K562 (cell line): Measurements from ENCODE around the gene PYDC2. TPM values are rescaled to one million over a fixed set of nuclear protein-coding genes. Genes with fewer than 3 reads are reported as not detected.

Source experiments
- ATAC-seq: fragments of 200-7000 bp; cut with Tn5 transposase; 3 replicates; pipeline ENCODE4 v1.9.1; 2020; ENCODE audit warnings: moderate library complexity
- BruUV-seq: library from RNA; stranded (reverse); fragments of 400-500 nt; replicated peaks from 2 replicates; lab custom pipeline; 2021; lab: Mats Ljungman, UMichigan
- CTCF ChIA-PET: fragments of 300-600 bp; formaldehyde crosslinking; extraction: SDS; loops from one replicate; lab custom pipeline; 2021; ENCODE audit warnings: low intra/inter-chr PET ratio; lab: Yijun Ruan, JAX
- POLR2A ChIA-PET: fragments of 300-600, 350-650 bp; sonication (Branson Sonifier 250); formaldehyde crosslinking; extraction: SDS; loops from one replicate; lab custom pipeline; 2021; ENCODE audit warnings: antibody characterized with exemption, inconsistent platforms; lab: Yijun Ruan, JAX
- DNase-seq, 4 experiments: peaks; one replicate each; pipeline versions ENCODE4 v3.0.0 to v3.0.0-alpha.2; 2011 to 2018; ENCODE audit warnings: low spot score in 3 of 4, mixed read lengths in 3 of 4; ENCODE audit errors: extremely low read depth in 1 of 4
- FAIRE-seq: peaks from 2 replicates; lab custom pipeline; 2011; peaks lifted over from hg19 to GRCh38; lab: Jason Lieb, UNC
- H2AFZ ChIP-seq: 2 replicates; pipeline ENCODE4 v1.6.0; 2011; ENCODE audit warnings: low read depth, low read length, control low read depth, inconsistent platforms
- H3K27ac ChIP-seq: fragments of 200-600 bp; 3 replicates; pipeline ENCODE4 v1.8.0; 2011; ENCODE audit warnings: low read depth, mild to moderate bottlenecking, control low read depth, inconsistent platforms, low read length, moderate library complexity, mixed read lengths; ENCODE audit errors: extremely low read depth
- H3K27me3 ChIP-seq, 2 experiments: fragments of 300-600 bp in 1 of 2; 2 replicates in 1 of 2; 3 replicates in 1 of 2; pipeline versions ENCODE4 v1.6.0 to v1.8.0; 2011; ENCODE audit warnings: inconsistent platforms in 2 of 2, low read length in 2 of 2, mild to moderate bottlenecking in 1 of 2, mixed read lengths in 1 of 2, moderate library complexity in 1 of 2; ENCODE audit not compliant: control insufficient read depth in 2 of 2, insufficient read depth in 2 of 2
- H3K36me3 ChIP-seq: fragments of 300-600 bp; 3 replicates; pipeline ENCODE4 v1.8.0; 2011; ENCODE audit warnings: mild to moderate bottlenecking, low read length, inconsistent platforms; ENCODE audit not compliant: control insufficient read depth, insufficient read depth
- H3K4me1 ChIP-seq, 2 experiments: fragments of 200-600 bp in 1 of 2; replicated peaks in 1 of 2; 2 replicates in 1 of 2; 3 replicates in 1 of 2; pipeline versions ENCODE4 v1.5.1 to v1.8.0; 2011; ENCODE audit warnings: inconsistent platforms in 2 of 2, low read length in 2 of 2, mild to moderate bottlenecking in 1 of 2, mixed read lengths in 1 of 2, moderate library complexity in 1 of 2; ENCODE audit not compliant: control insufficient read depth in 2 of 2, insufficient read depth in 2 of 2
- H3K4me2 ChIP-seq: 2 replicates; pipeline ENCODE4 v1.6.1; 2011; ENCODE audit warnings: low read length, control low read depth, inconsistent platforms, mixed read lengths; ENCODE audit not compliant: insufficient read depth
- H3K4me3 ChIP-seq: fragments of 200-600 bp; sonication (generic), shearing (Covaris generic); 2 replicates; pipeline ENCODE4 v1.5.1; 2016; ENCODE audit warnings: control low read depth, inconsistent platforms
- H3K79me2 ChIP-seq: fragments of 200-600 bp; 3 replicates; pipeline ENCODE4 v1.8.0; 2011; ENCODE audit warnings: low read length, inconsistent platforms; ENCODE audit not compliant: control insufficient read depth, insufficient read depth
- H3K9ac ChIP-seq, 2 experiments: 2 replicates each; pipeline versions ENCODE4 v1.6.0 to v1.6.1; 2011; ENCODE audit warnings: low read depth in 2 of 2, low read length in 2 of 2, control low read depth in 1 of 2, inconsistent platforms in 1 of 2, mild to moderate bottlenecking in 1 of 2, mixed read lengths in 1 of 2; ENCODE audit not compliant: insufficient read depth in 1 of 2
- H3K9me1 ChIP-seq: one replicate; pipeline ENCODE4 v1.6.0; 2011; ENCODE audit warnings: inconsistent platforms, mild to moderate bottlenecking, low read length, moderate library complexity; ENCODE audit not compliant: control insufficient read depth, insufficient read depth
- H3K9me3 ChIP-seq: replicated peaks from 2 replicates; pipeline ENCODE4 v1.5.1; 2011; ENCODE audit warnings: low read depth, low read length, inconsistent platforms; ENCODE audit not compliant: control insufficient read depth, insufficient read depth
- H4K20me1 ChIP-seq: replicated peaks from 2 replicates; pipeline ENCODE4 v1.6.1; 2011; ENCODE audit warnings: low read length, inconsistent platforms, mixed read lengths; ENCODE audit not compliant: control insufficient read depth, insufficient read depth
- BMI1 ChIP-seq: fragments of 150-350 bp; IDR thresholded peaks from 2 replicates; pipeline ENCODE4 v1.6.1; 2014; ENCODE audit warnings: low read length
- BRD4 ChIP-seq: fragments of 200-600 bp; sonication (generic); IDR thresholded peaks from 2 replicates; pipeline ENCODE4 v1.6.1; 2017; ENCODE audit warnings: inconsistent platforms
- FOSL1 ChIP-seq: fragments of 200-800 bp; sonication (Bioruptor generic); conservative IDR thresholded peaks from 2 replicates; pipeline ENCODE4 v1.6.1; 2016; ENCODE audit warnings: missing genetic modification characterization, missing compliant biosample characterization
- FOXK2 ChIP-seq, 2 experiments: fragments of 450-650 bp; IDR thresholded peaks in 1 of 2; conservative IDR thresholded peaks in 1 of 2; 2 replicates each; pipeline ENCODE4 v1.6.1; 2016; ENCODE audit warnings: low read depth in 2 of 2, mild to moderate bottlenecking in 1 of 2
- GTF2E2 ChIP-seq: fragments of 200-800 bp; sonication (Bioruptor generic); IDR thresholded peaks from 2 replicates; pipeline ENCODE4 v1.6.1; 2016; ENCODE audit warnings: missing genetic modification characterization, missing compliant biosample characterization
- JUND ChIP-seq, 2 experiments: IDR thresholded peaks; 2 replicates in 1 of 2; 3 replicates in 1 of 2; pipeline ENCODE4 v1.6.1; 2011; ENCODE audit warnings: borderline replicate concordance in 2 of 2, low read depth in 2 of 2, low read length in 2 of 2, improper control_type of control experiment in 1 of 2, missing biosample characterization in 1 of 2, missing genetic modification characterization in 1 of 2, missing genetic modification reagents in 1 of 2
- MAFG ChIP-seq: fragments of 450-650 bp; conservative IDR thresholded peaks from 2 replicates; pipeline ENCODE4 v1.6.1; 2016; ENCODE audit warnings: missing genetic modification characterization, missing compliant biosample characterization
- MECOM ChIP-seq: fragments of 250-450 bp; sonication (Bioruptor Pico); IDR thresholded peaks from 2 replicates; pipeline ENCODE4 v1.8.0; 2022; ENCODE audit warnings: inconsistent platforms
- MTA2 ChIP-seq: fragments of 450-650 bp; IDR thresholded peaks from 2 replicates; pipeline ENCODE4 v1.6.1; 2016; ENCODE audit warnings: low read depth
- YY1 ChIP-seq, 3 experiments: IDR thresholded peaks; 2 replicates each; pipeline ENCODE4 v1.6.1; 2011; ENCODE audit warnings: low read length in 2 of 3, mild to moderate bottlenecking in 2 of 3, moderate library complexity in 2 of 3, borderline replicate concordance in 1 of 3, control low read depth in 1 of 3, low read depth in 1 of 3; ENCODE audit not compliant: insufficient read depth in 3 of 3, insufficient replicate concordance in 2 of 3, control insufficient read depth in 1 of 3, insufficient read length in 1 of 3; ENCODE audit errors: extremely low read depth in 1 of 3
- ZC3H4 ChIP-seq: sonication (generic); formaldehyde crosslinking; IDR thresholded peaks from 2 replicates; pipeline ENCODE4 v1.9.0; 2021; ENCODE audit warnings: missing genetic modification reagents, borderline replicate concordance
- WGBS: fragments of 100-300 bp; shearing (Covaris generic); methylation state at CpG from one replicate; pipeline ENCODE4 v1.1.6; 2016; ENCODE audit warnings: low coverage, mixed read lengths; ENCODE audit not compliant: insufficient coverage; ENCODE audit errors: missing lambda C conversion rate; 5-methylcytosine and 5-hydroxymethylcytosine counted together
- in situ Hi-C: fragments of 300-500 bp; cut with MboI; formaldehyde crosslinking; loops from 4 replicates; pipeline ENCODE4 v1.15.0; 2018; ENCODE audit warnings: inconsistent platforms, mixed read lengths
- intact Hi-C: fragments of 100-400 bp; cut with micrococcal nuclease; formaldehyde crosslinking; loops from 2 replicates; pipeline ENCODE4 v1.14.2; 2022
- polyA plus RNA-seq, 8 experiments: library from polyadenylated mRNA; depleted of rRNA in 4 of 8; stranded (reverse) in 5 of 8; unstranded in 3 of 8; fragments of >200 nt; fragmentation: Nextera tagmentation in 2 of 8; fragmentation: Illumina TruSeq in 1 of 8; extraction: Ambion mirVana in 2 of 8; extraction: Trizol in 1 of 8; gene quantifications; 2 replicates each; pipeline versions ENCODE4 v1.2.1 to v1.2.3, GENCODE V29; 2011 to 2014; ENCODE audit warnings: inconsistent platforms in 1 of 8, missing spikeins in 1 of 8
- total RNA-seq, 7 experiments: library from RNA; depleted of rRNA in 6 of 7; stranded (reverse); fragments of >200 nt in 6 of 7; fragmentation: Illumina TruSeq in 2 of 7; extraction: Trizol in 2 of 7; gene quantifications; 2 replicates each; pipeline versions ENCODE4 v1.2.1 to v1.2.3, GENCODE V29; 2011 to 2021; ENCODE audit warnings: low replicate concordance in 1 of 7
- TF ChIP-seq, protein P1 (sequence below): fragments of 450-650 bp; IDR thresholded peaks from 2 replicates; pipeline ENCODE4 v1.6.1; 2017; ENCODE audit warnings: antibody characterized with exemption, mild to moderate bottlenecking
- TF ChIP-seq, protein P2 (sequence below): fragments of 200-800 bp; sonication (Bioruptor generic); IDR thresholded peaks from 2 replicates; pipeline ENCODE4 v1.6.1; 2017; ENCODE audit warnings: missing genetic modification characterization, missing compliant biosample characterization

The PYDC2 gene
- total and polyA plus RNA-seq, 9 of the 15 experiments (the other 6 are each of a cell fraction or from before 2014, with no cell fraction given) = 4.0 to 7.6 (median 5.1) TPM; not detected in 5

GRCh38 chr3:191425322-191425734 lies 35.6 kb upstream of the PYDC2 start:
- H3K4me3 ChIP-seq = peak overlapping the region; percentile 56
- CTCF ChIA-PET = no interaction called here
- no peaks in the 10 kb centered on the region for H3K9me1 ChIP-seq
- FAIRE-seq = peak; percentile 86
- H4K20me1 ChIP-seq = no peaks in the 10 kb centered on the region
- ATAC-seq = peak; percentile 88
- no peaks in the 10 kb centered on the region for H3K27me3 ChIP-seq
- 1% methylated on average over 11 of the region's 11 CpGs for WGBS
- peaks cover 3% of the 10 kb centered on the region; the same call in 1 of the 3 replicates for H3K36me3 ChIP-seq
- DNase-seq = peak; percentile 37 to 85 (median 51)
- H2AFZ ChIP-seq = peak overlapping the region; percentile 95
- no peaks in the 10 kb centered on the region for H3K9me3 ChIP-seq
- intact Hi-C loops = loop anchor here (5.0 kb wide), 1 partner anchor 72 kb away; no protein-coding TSS in a partner anchor
- H3K79me2 ChIP-seq = peaks cover 48% of the 10 kb centered on the region
- POLR2A ChIA-PET = interaction anchor here (0.7 to 0.9 kb wide), 4 partner anchors 19 to 804 kb away, joined by 3 to 4 read pairs (median 3); no protein-coding TSS in a partner anchor
- H3K9ac ChIP-seq = peak overlapping the region in 1 of 2 experiments; percentile 87; a peak in 2 of 4 replicates
- H3K27ac ChIP-seq = peak overlapping the region; percentile 71
- peaks cover 0 to 3% of the 10 kb centered on the region in 2 experiments; a peak in 2 of 5 replicates for H3K4me1 ChIP-seq
- H3K4me2 ChIP-seq = peak overlapping the region; percentile 86
- in situ Hi-C loops = no loop called here
- BruUV-seq = no TSS peak
- TF ChIP-seq MAFG (tag) (no peak), BMI1 (no peak), BRD4 (0 out of 2 replicates have a peak, but pooled peaks have one; percentile 38), GTF2E2 (tag) (peak; percentile 54; the same call in 1 of the 2 replicates), YY1 (IDR thresholded peaks at IDR 0.05; ENCODE audit: borderline replicate concordance in 1 of 3, control insufficient read depth in 1 of 3, extremely low read depth in 1 of 3, insufficient read depth in 3 of 3, insufficient read length in 1 of 3, insufficient replicate concordance in 2 of 3, low read depth in 1 of 3, low read length in 2 of 3) (peak; percentile 10 to 88 (median 54)), FOXK2 (conservative IDR thresholded peaks at IDR 0.05 in 1 of 2, IDR thresholded peaks at IDR 0.05 in 1 of 2; ENCODE audit: low read depth in 2 of 2) (0 out of 4 replicates have a peak, but pooled peaks of 1 of the 2 experiments have one; percentile 46), FOSL1 (tag) (peak; percentile 44; the same call in 1 of the 2 replicates), MTA2 (no peak), JUND (IDR thresholded peaks at IDR 0.05; ENCODE audit: borderline replicate concordance, low read depth, low read length) (peak; percentile 64), JUND (tag; IDR thresholded peaks at IDR 0.05; ENCODE audit: borderline replicate concordance, low read depth, low read length) (peak; percentile 34; the same call in 1 of the 3 replicates), ZC3H4 (CRISPR knock-in tag) (no peak), MECOM (no peak)
- TF ChIP-seq, protein P1, sequence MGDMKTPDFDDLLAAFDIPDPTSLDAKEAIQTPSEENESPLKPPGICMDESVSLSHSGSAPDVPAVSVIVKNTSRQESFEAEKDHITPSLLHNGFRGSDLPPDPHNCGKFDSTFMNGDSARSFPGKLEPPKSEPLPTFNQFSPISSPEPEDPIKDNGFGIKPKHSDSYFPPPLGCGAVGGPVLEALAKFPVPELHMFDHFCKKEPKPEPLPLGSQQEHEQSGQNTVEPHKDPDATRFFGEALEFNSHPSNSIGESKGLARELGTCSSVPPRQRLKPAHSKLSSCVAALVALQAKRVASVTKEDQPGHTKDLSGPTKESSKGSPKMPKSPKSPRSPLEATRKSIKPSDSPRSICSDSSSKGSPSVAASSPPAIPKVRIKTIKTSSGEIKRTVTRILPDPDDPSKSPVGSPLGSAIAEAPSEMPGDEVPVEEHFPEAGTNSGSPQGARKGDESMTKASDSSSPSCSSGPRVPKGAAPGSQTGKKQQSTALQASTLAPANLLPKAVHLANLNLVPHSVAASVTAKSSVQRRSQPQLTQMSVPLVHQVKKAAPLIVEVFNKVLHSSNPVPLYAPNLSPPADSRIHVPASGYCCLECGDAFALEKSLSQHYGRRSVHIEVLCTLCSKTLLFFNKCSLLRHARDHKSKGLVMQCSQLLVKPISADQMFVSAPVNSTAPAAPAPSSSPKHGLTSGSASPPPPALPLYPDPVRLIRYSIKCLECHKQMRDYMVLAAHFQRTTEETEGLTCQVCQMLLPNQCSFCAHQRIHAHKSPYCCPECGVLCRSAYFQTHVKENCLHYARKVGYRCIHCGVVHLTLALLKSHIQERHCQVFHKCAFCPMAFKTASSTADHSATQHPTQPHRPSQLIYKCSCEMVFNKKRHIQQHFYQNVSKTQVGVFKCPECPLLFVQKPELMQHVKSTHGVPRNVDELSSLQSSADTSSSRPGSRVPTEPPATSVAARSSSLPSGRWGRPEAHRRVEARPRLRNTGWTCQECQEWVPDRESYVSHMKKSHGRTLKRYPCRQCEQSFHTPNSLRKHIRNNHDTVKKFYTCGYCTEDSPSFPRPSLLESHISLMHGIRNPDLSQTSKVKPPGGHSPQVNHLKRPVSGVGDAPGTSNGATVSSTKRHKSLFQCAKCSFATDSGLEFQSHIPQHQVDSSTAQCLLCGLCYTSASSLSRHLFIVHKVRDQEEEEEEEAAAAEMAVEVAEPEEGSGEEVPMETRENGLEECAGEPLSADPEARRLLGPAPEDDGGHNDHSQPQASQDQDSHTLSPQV = 0 out of 2 replicates have a peak, but pooled peaks have one; percentile 24
- TF ChIP-seq, protein P2, sequence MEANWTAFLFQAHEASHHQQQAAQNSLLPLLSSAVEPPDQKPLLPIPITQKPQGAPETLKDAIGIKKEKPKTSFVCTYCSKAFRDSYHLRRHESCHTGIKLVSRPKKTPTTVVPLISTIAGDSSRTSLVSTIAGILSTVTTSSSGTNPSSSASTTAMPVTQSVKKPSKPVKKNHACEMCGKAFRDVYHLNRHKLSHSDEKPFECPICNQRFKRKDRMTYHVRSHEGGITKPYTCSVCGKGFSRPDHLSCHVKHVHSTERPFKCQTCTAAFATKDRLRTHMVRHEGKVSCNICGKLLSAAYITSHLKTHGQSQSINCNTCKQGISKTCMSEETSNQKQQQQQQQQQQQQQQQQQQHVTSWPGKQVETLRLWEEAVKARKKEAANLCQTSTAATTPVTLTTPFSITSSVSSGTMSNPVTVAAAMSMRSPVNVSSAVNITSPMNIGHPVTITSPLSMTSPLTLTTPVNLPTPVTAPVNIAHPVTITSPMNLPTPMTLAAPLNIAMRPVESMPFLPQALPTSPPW (CRISPR knock-in tag) = 0 out of 2 replicates have a peak, but pooled peaks have one; percentile 15
